PFSK-1 (cell line): Measurements from ENCODE around the gene ARHGAP6.

Source experiments
- POLR2AphosphoS5 ChIP-seq: IDR thresholded peaks from 2 replicates; pipeline ENCODE4 v1.6.1; 2012; ENCODE audit warnings: low read depth, mild to moderate bottlenecking, control low read depth, low read length, moderate library complexity
- REST ChIP-seq, 2 experiments: IDR thresholded peaks; 2 replicates each; pipeline versions ENCODE4 v1.6.1 to v1.8.0; 2011 to 2012; ENCODE audit warnings: low read depth in 2 of 2, low read length in 2 of 2, control low read depth in 1 of 2, inconsistent platforms in 1 of 2, mild to moderate bottlenecking in 1 of 2, moderate library complexity in 1 of 2; ENCODE audit not compliant: insufficient read depth in 1 of 2
- SIN3A ChIP-seq: IDR thresholded peaks from 2 replicates; pipeline ENCODE4 v1.6.1; 2012; ENCODE audit warnings: mild to moderate bottlenecking, low read length, moderate library complexity, borderline replicate concordance; ENCODE audit not compliant: insufficient read depth

- TF ChIP-seq POLR2AphosphoS5: no peak
- no peak for TF ChIP-seq SIN3A
- no peak for TF ChIP-seq REST (IDR thresholded peaks at IDR 0.05; ENCODE audit: insufficient read depth in 1 of 2, low read depth in 2 of 2, low read length in 2 of 2)
Measured at GRCh38 chrX:11535156-11535919, 130.4 kb downstream of the ARHGAP6 start.
